Activated T-cell treated with anti-CD3 and anti-CD28 coated beads for 48 hours (primary cell): ENCODE measurements around the gene RNF157.
"Not testable (repeated sequence)": the region's sequence is repeated elsewhere in the genome, so short reads cannot be mapped to it uniquely, and the experiment has no call there.

Experiments used
- DNase-seq: peaks from one replicate; pipeline ENCODE4 v3.0.0-alpha.2; 2020; ENCODE audit warnings: low read depth

Gene RNF157

GRCh38 chr17:76233588-76234353, 6.5 kb downstream of the RNF157 start:
- no peak for DNase-seq

- no peak for DNase-seq
Measured at GRCh38 chr17:76232342-76232741, 8.0 kb downstream of the RNF157 start.

GRCh38 chr17:76226749-76227148, 13.5 kb downstream of the RNF157 start:
- DNase-seq = not testable (repeated sequence)

GRCh38 chr17:76225373-76226086, 14.8 kb downstream of the RNF157 start:
- DNase-seq = not testable (repeated sequence)

GRCh38 chr17:76223802-76224201, 16.5 kb downstream of the RNF157 start:
- DNase-seq = no peak

- no peak for DNase-seq
Measured at GRCh38 chr17:76219670-76220383, 20.5 kb downstream of the RNF157 start.

- no peak for DNase-seq
Measured at GRCh38 chr17:76217081-76217480, 23.2 kb downstream of the RNF157 start.

- DNase-seq = no peak
Measured at GRCh38 chr17:76213491-76213890, 26.8 kb downstream of the RNF157 start.

- no peak for DNase-seq
Measured at GRCh38 chr17:76208120-76208519, 32.2 kb downstream of the RNF157 start.

- DNase-seq = no peak
Measured at GRCh38 chr17:76207275-76208059, 32.8 kb downstream of the RNF157 start.

- not testable (repeated sequence) for DNase-seq
Measured at GRCh38 chr17:76205542-76206144, 34.6 kb downstream of the RNF157 start.

GRCh38 chr17:76204277-76204676, 36.0 kb downstream of the RNF157 start:
- DNase-seq = no peak

- no peak for DNase-seq
Measured at GRCh38 chr17:76200354-76200753, 39.9 kb downstream of the RNF157 start.

GRCh38 chr17:76199469-76199868, 40.8 kb downstream of the RNF157 start:
- DNase-seq = peak; percentile 42

- no peak for DNase-seq
Measured at GRCh38 chr17:76198702-76199101, 41.6 kb downstream of the RNF157 start.

GRCh38 chr17:76197911-76198310, 42.4 kb downstream of the RNF157 start:
- DNase-seq = no peak

- DNase-seq = no peak
Measured at GRCh38 chr17:76196675-76197074, 43.6 kb downstream of the RNF157 start.

GRCh38 chr17:76195281-76196096, 44.8 kb downstream of the RNF157 start:
- DNase-seq = no peak

- DNase-seq = no peak
Measured at GRCh38 chr17:76193591-76193990, 46.7 kb downstream of the RNF157 start.

- no peak for DNase-seq
Measured at GRCh38 chr17:76191896-76192295, 48.4 kb downstream of the RNF157 start.

GRCh38 chr17:76189741-76190140, 50.6 kb downstream of the RNF157 start:
- no peak for DNase-seq
